Gastroesophageal sphincter (tissue), 3 donors: ENCODE results near the gene TNNT3.

Source experiments
- POLR2A ChIP-seq, 2 donors: fragments of 450-650 bp; IDR thresholded peaks; one replicate each; pipeline ENCODE4 v1.6.1; 2017; ENCODE audit warnings: antibody characterized with exemption in 2 of 2, mild to moderate bottlenecking in 2 of 2, moderate library complexity in 1 of 2
- POLR2AphosphoS5 ChIP-seq: sonication (generic); formaldehyde crosslinking; IDR thresholded peaks from one replicate; pipeline ENCODE4 v1.6.1; 2017; ENCODE audit warnings: antibody characterized with exemption
- TF ChIP-seq, protein P1 (sequence below), 4 experiments: fragments of 200-600 bp in 2 of 4; fragments of 450-650 bp in 2 of 4; sonication (generic) in 1 of 4; IDR thresholded peaks; one replicate each; pipeline ENCODE4 v1.5.1; 2017 to 2019; ENCODE audit warnings: antibody characterized with exemption in 4 of 4, mild to moderate bottlenecking in 2 of 4, moderate library complexity in 2 of 4

DNA sequence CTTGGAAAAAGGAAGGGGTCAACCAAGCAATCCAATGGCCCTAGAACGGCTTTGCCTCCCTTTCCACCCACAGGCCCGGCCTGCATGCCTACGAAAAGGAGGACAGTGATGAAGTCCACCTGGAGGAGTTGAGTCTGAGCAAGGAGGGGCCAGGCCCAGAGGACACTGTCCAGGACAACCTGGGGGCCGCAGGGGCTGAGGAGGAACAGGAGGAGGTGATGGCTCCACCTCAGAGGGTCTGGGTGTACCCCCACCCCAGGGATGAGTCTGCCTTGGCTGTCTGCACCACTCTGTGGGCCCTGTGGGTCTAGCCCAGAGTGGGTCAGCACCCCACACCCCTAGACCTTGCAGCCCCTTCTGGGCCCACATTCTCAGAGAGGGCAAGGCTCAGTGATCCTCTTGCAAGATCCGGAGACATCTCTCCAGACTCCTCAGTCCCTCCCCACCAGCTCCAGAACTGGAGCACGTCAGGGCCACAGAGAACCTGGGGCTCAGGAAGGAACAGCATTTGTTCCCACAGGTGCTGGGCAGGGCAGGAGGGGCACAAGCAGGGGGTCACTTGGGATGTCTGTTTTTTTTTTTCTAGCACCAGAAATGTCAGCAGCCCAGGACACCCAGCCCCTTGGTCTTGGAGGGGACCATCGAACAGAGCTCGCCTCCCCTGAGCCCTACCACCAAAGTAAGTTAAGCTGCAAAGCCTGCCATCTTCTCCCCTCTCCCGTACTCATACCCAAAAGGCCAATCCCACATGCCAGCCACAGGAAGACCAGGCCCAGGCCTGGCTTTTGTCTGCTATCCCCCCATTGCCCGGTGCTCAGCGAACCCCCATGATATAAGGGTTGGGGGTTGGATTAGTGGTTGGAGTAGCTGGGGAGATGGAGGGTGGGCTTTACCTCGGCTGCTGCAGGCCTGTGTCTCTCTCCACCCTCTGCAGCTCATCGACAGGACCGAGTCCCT is 35.9 kb upstream of the TNNT3 start:
- TF ChIP-seq, protein P1, sequence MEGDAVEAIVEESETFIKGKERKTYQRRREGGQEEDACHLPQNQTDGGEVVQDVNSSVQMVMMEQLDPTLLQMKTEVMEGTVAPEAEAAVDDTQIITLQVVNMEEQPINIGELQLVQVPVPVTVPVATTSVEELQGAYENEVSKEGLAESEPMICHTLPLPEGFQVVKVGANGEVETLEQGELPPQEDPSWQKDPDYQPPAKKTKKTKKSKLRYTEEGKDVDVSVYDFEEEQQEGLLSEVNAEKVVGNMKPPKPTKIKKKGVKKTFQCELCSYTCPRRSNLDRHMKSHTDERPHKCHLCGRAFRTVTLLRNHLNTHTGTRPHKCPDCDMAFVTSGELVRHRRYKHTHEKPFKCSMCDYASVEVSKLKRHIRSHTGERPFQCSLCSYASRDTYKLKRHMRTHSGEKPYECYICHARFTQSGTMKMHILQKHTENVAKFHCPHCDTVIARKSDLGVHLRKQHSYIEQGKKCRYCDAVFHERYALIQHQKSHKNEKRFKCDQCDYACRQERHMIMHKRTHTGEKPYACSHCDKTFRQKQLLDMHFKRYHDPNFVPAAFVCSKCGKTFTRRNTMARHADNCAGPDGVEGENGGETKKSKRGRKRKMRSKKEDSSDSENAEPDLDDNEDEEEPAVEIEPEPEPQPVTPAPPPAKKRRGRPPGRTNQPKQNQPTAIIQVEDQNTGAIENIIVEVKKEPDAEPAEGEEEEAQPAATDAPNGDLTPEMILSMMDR (IDR thresholded peaks at IDR 0.05) = no peak
- TF ChIP-seq POLR2A (IDR thresholded peaks at IDR 0.05) (no peak), POLR2AphosphoS5 (no peak)
